Liver (tissue), 9 donors: ENCODE data around the gene FAAH2. TPM values are rescaled to one million over a fixed set of nuclear protein-coding genes. Genes with fewer than 3 reads are reported as not detected.

ENCODE experiments used
- DNase-seq: peaks from one replicate; pipeline ENCODE4 v3.0.0-alpha.2; 2017; ENCODE audit warnings: low spot score
- H3K27ac ChIP-seq, 2 donors: one replicate each; pipeline ENCODE4 v1.7.0; 2013; ENCODE audit warnings: inconsistent platforms in 2 of 2, low read length in 2 of 2, control low read depth in 1 of 2, low read depth in 1 of 2, mild to moderate bottlenecking in 1 of 2
- H3K27me3 ChIP-seq, 4 donors: one replicate each; pipeline versions ENCODE4 v1.6.1 to v1.7.0; 2013; ENCODE audit warnings: low read length in 3 of 4, inconsistent platforms in 1 of 4, mild to moderate bottlenecking in 1 of 4, moderate library complexity in 1 of 4; ENCODE audit not compliant: control insufficient read depth in 4 of 4, insufficient read depth in 4 of 4
- H3K36me3 ChIP-seq, 4 donors: one replicate each; pipeline versions ENCODE4 v1.6.1 to v1.7.0; 2013; ENCODE audit warnings: low read length in 3 of 4, mild to moderate bottlenecking in 3 of 4, low read depth in 1 of 4, moderate library complexity in 1 of 4; ENCODE audit not compliant: control insufficient read depth in 4 of 4, insufficient read depth in 3 of 4
- H3K4me1 ChIP-seq, 4 donors: one replicate each; pipeline versions ENCODE4 v1.6.1 to v1.7.0; 2013; ENCODE audit warnings: low read length in 3 of 4, mild to moderate bottlenecking in 3 of 4, moderate library complexity in 1 of 4; ENCODE audit not compliant: control insufficient read depth in 4 of 4, insufficient read depth in 4 of 4
- H3K4me3 ChIP-seq, 3 donors: one replicate each; pipeline versions ENCODE4 v1.6.1 to v1.7.0; 2013; ENCODE audit warnings: low read length in 3 of 3, control low read depth in 1 of 3, low read depth in 1 of 3, mild to moderate bottlenecking in 1 of 3
- H3K9ac ChIP-seq, 2 donors: one replicate each; pipeline ENCODE4 v1.7.0; 2013; ENCODE audit warnings: low read length in 2 of 2, mild to moderate bottlenecking in 2 of 2, moderate library complexity in 2 of 2, control low read depth in 1 of 2, low read depth in 1 of 2
- H3K9me3 ChIP-seq, 4 donors: one replicate each; pipeline versions ENCODE4 v1.6.1 to v1.7.0; 2013; ENCODE audit warnings: low read length in 3 of 4; ENCODE audit not compliant: control insufficient read depth in 4 of 4
- CTCF ChIP-seq: fragments of 150-350 bp; IDR thresholded peaks from 2 replicates; pipeline ENCODE4 v1.5.1; 2017; ENCODE audit warnings: improper control_type of control experiment, low read depth, low read length; ENCODE audit not compliant: missing input control
- EGR1 ChIP-seq, 2 donors: IDR thresholded peaks; 2 replicates each; pipeline ENCODE4 v1.6.1; 2016 to 2018; ENCODE audit warnings: antibody characterized with exemption in 2 of 2, low read depth in 2 of 2
- FOXA2 ChIP-seq: IDR thresholded peaks from 2 replicates; pipeline ENCODE4 v1.6.1; 2016; ENCODE audit warnings: antibody characterized with exemption
- GABPA ChIP-seq, 2 donors: IDR thresholded peaks in 1 of 2; conservative IDR thresholded peaks in 1 of 2; 2 replicates each; pipeline ENCODE4 v1.6.1; 2016; ENCODE audit warnings: antibody characterized with exemption in 2 of 2, mild to moderate bottlenecking in 1 of 2, moderate library complexity in 1 of 2
- HNF4G ChIP-seq: IDR thresholded peaks from 2 replicates; pipeline ENCODE4 v1.6.1; 2016; ENCODE audit warnings: antibody characterized with exemption
- NR2F2 ChIP-seq: IDR thresholded peaks from 2 replicates; pipeline ENCODE4 v1.6.1; 2016; ENCODE audit warnings: antibody characterized with exemption
- RAD21 ChIP-seq, 2 donors: IDR thresholded peaks; 2 replicates each; pipeline ENCODE4 v1.6.1; 2016; ENCODE audit warnings: antibody characterized with exemption in 2 of 2, mild to moderate bottlenecking in 2 of 2
- SP1 ChIP-seq: IDR thresholded peaks from 2 replicates; pipeline ENCODE4 v1.6.1; 2018; ENCODE audit warnings: antibody characterized with exemption, mild to moderate bottlenecking
- TAF1 ChIP-seq: conservative IDR thresholded peaks from 2 replicates; pipeline ENCODE4 v1.6.1; 2016; ENCODE audit warnings: antibody characterized with exemption, mild to moderate bottlenecking
- YY1 ChIP-seq: IDR thresholded peaks from 2 replicates; pipeline ENCODE4 v1.6.1; 2016; ENCODE audit warnings: antibody characterized with exemption, mild to moderate bottlenecking
- WGBS: extraction: QIAGEN DNeasy Blood & Tissue Kit; methylation state at CpG from one replicate; pipeline ENCODE4 v1.1.7; 2013; 5-methylcytosine and 5-hydroxymethylcytosine counted together
- polyA plus RNA-seq, 2 donors: library from polyadenylated mRNA; stranded (reverse) in 1 of 2; unstranded in 1 of 2; fragments of 200-250 nt in 1 of 2; fragments of >200 nt in 1 of 2; fragmentation: Nextera tagmentation in 1 of 2; extraction: Ambion mirVana in 1 of 2; gene quantifications; one replicate each; pipeline versions ENCODE4 v1.2.1 to v1.2.3, GENCODE V29; 2013 to 2015
- total RNA-seq, 2 donors: library from RNA; depleted of rRNA; stranded (reverse); fragments of >200 nt; gene quantifications; one replicate each; pipeline ENCODE4 v1.2.3, GENCODE V29; 2014
- TF ChIP-seq, protein P1 (sequence below): IDR thresholded peaks from 2 replicates; pipeline ENCODE4 v1.6.1; 2016; ENCODE audit warnings: antibody characterized with exemption
- donor health status: healthy.
- donor health status: healthy.
- donor health status: healthy.
- donor health status: healthy.
- donor health status: healthy.

Gene FAAH2
- total and polyA plus RNA-seq, 4 donors: 3.6 to 13.9 (median 5.8) TPM

DNA sequence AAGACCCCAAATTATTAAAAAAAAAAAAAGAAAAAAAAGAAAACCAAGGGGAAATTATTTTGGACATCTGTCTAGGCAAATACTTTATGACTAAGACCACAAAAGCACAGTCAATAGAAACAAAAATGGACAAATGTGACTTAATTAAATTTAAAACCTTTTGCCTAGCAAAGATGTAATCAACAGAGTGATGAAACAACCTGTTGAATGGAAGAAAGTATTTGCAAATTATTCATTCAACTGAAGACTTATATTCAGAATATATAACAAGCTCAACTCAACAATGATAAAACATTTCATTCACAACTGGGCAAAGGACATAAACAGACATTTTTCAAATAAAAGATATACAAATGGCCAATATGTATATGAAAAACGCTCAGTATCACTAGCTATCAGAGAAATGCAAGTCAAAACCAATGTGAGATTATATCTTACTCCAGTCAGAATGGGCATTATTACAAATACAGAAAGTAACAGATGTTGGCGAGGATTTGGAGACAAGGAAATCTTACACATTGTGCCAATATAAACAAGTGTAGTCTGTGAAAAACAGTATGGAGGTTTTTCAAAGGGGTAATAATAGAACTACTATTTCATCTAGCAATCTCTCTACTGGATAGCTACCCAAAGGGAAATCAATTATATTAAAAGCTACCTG, 67.1 kb downstream of the FAAH2 start:
- Histone ChIP-seq H3K27ac (no peak overlapping the region), H3K4me3 (no peak overlapping the region), H3K27me3 (no peaks in the 10 kb centered on the region), H3K4me1 (no peaks in the 10 kb centered on the region), H3K36me3 (no peaks in the 10 kb centered on the region), H3K9ac (no peak overlapping the region), H3K9me3 (no peaks in the 10 kb centered on the region)
- WGBS: 82% methylated on average over 2 of the region's 2 CpGs
- TF ChIP-seq GABPA (IDR thresholded peaks at IDR 0.05 in 1 of 2, conservative IDR thresholded peaks at IDR 0.05 in 1 of 2): no peak
- no peak for TF ChIP-seq EGR1 (IDR thresholded peaks at IDR 0.05; ENCODE audit: low read depth in 2 of 2)
- TF ChIP-seq, protein P1, sequence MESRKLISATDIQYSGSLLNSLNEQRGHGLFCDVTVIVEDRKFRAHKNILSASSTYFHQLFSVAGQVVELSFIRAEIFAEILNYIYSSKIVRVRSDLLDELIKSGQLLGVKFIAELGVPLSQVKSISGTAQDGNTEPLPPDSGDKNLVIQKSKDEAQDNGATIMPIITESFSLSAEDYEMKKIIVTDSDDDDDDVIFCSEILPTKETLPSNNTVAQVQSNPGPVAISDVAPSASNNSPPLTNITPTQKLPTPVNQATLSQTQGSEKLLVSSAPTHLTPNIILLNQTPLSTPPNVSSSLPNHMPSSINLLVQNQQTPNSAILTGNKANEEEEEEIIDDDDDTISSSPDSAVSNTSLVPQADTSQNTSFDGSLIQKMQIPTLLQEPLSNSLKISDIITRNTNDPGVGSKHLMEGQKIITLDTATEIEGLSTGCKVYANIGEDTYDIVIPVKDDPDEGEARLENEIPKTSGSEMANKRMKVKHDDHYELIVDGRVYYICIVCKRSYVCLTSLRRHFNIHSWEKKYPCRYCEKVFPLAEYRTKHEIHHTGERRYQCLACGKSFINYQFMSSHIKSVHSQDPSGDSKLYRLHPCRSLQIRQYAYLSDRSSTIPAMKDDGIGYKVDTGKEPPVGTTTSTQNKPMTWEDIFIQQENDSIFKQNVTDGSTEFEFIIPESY: no peak
- no peak for TF ChIP-seq YY1
- TF ChIP-seq HNF4G: no peak
- no peak for TF ChIP-seq CTCF
- no peak for TF ChIP-seq SP1
- no peak for TF ChIP-seq NR2F2
- TF ChIP-seq TAF1: no peak
- TF ChIP-seq RAD21 (IDR thresholded peaks at IDR 0.05): no peak
- no peak for DNase-seq

DNA sequence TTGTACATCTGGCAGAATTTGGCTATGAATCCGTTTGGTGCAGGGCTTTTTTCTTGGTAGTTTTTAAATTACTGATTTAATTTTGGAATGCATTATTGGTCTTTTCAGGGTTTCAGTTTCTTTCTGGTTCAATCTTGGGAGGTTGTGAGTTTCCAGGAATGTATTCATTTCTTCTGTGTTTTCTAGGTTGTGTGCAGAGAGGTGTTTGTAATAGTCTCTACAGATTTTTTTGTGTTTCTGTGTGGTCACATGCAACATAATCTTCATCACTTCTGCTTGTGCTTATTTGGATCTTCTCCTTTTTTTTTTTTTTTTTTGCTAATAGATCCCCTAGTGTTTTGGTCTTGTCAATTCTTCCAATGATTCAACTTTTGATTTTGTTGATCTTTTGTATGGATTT, 77.6 kb downstream of the FAAH2 start:
- DNase-seq: no peak
- H3K27ac ChIP-seq: no peak overlapping the region
- WGBS: 78% methylated on average over 1 of the region's 1 CpG
- H3K36me3 ChIP-seq: peaks cover 0 to 2% (median 0%) of the 10 kb centered on the region in 4 donors
- no peaks in the 10 kb centered on the region for H3K4me1 ChIP-seq
- no peak overlapping the region for H3K4me3 ChIP-seq
- TF ChIP-seq GABPA (IDR thresholded peaks at IDR 0.05 in 1 of 2, conservative IDR thresholded peaks at IDR 0.05 in 1 of 2) (no peak), CTCF (no peak), SP1 (no peak), EGR1 (IDR thresholded peaks at IDR 0.05; ENCODE audit: low read depth in 2 of 2) (no peak), RAD21 (IDR thresholded peaks at IDR 0.05) (no peak), FOXA2 (no peak), NR2F2 (no peak)
- no peaks in the 10 kb centered on the region for H3K27me3 ChIP-seq
- H3K9ac ChIP-seq: no peak overlapping the region
- no peaks in the 10 kb centered on the region for H3K9me3 ChIP-seq
